ENCODE results near the gene JARID2. TPM values are rescaled to one million over a fixed set of nuclear protein-coding genes. Genes with fewer than 3 reads are reported as not detected.
A peak's percentile ranks its signal among the peaks of the same experiment; 100 is the strongest.

JARID2 gene
- total and polyA plus RNA-seq, 10 of the 15 experiments (the other 5 are each of a cell fraction or from before 2014, with no cell fraction given) = 4.2 to 21.6 (median 11.7) TPM

DNA sequence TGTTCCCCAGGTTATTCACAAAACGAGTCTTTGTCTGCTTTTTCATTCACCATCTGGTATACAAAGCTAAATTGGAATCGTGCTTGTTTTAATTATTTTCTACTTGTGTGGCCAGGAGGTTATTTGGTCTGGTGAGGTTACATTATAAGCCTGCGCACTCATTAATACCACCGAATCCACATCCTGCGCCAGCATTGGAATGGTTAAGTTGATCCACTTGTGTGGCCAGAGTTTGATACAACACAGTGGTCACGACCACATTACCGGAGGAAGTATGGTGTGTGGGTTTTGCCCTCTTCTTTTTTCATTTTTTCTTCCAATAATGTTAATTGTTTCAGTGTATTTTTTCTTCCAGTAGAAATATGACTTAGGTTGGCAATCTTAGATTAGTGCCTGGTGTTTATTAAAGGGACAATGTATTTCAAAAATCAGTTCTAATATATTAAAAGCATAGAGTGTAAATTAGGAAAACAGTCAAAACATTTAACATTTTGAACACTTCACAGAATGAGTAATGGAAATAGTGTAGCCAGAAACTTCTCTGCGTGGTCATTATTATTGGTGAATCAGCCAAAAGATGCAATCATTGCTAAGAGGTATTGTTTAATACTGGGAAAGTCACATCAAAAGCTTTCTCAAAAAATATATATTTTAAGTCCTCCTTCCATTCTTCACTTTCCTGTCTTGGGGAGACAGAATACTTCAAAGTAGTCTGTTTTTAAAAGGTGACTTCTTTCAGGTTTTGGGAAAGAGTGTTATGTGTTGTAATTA, 84.5 kb downstream of the JARID2 start:
- no peaks in the 10 kb centered on the region; a peak in 1 of 4 replicates for H3K36me3 ChIP-seq (ENCODE audit: control insufficient read depth in 2 of 2, insufficient read depth in 2 of 2, low read length in 1 of 2)
- RAD21 ChIA-PET (ENCODE audit: unreplicated experiment) = interaction anchor here (0.7 to 4.7 kb wide), 12 partner anchors 9 to 128 kb away, joined by 3 to 42 read pairs (median 9); no protein-coding TSS in a partner anchor
- H3K4me2 ChIP-seq (ENCODE audit: control insufficient read depth, insufficient read depth) = peak overlapping the region; percentile 82
- peak overlapping the region; percentile 61; the same call in 1 of the 2 replicates for H3K4me3 ChIP-seq
- H3K4me1 ChIP-seq (ENCODE audit: control insufficient read depth, insufficient read depth, low read length) = peaks cover 64% of the 10 kb centered on the region
- CTCF ChIA-PET = interaction anchor here (0.6 to 14.2 kb wide), 8 partner anchors 10 to 107 kb away, joined by 3 to 146 read pairs (median 3); no protein-coding TSS in a partner anchor
- SMC1A ChIA-PET (ENCODE audit: uncharacterized antibody, unreplicated experiment) = interaction anchor here (0.6 to 7.8 kb wide), 17 partner anchors 10 to 134 kb away, joined by 3 to 66 read pairs (median 4); no protein-coding TSS in a partner anchor
- no peaks in the 10 kb centered on the region for H4K20me1 ChIP-seq (ENCODE audit: control insufficient read depth, insufficient read depth)
- H3K27me3 ChIP-seq (replicated peaks in 1 of 2; ENCODE audit: control insufficient read depth in 2 of 2, insufficient read depth in 2 of 2, low read length in 1 of 2) = no peaks in the 10 kb centered on the region
- no peaks in the 10 kb centered on the region for H3K9me3 ChIP-seq (replicated peaks; ENCODE audit: control insufficient read depth, insufficient read depth, low read length)
- H3K9ac ChIP-seq (ENCODE audit: control insufficient read depth, insufficient read depth, low read length) = peak overlapping the region; percentile 53
- no TSS peak for BruUV-seq (replicated peaks)
- peak overlapping the region; percentile 74 for H3K27ac ChIP-seq (ENCODE audit: control insufficient read depth, insufficient read depth)
- no peak overlapping the region for H2AFZ ChIP-seq (ENCODE audit: control insufficient read depth, low read depth, low read length)
- POLR2A ChIA-PET = interaction anchor here (0.6 to 2.5 kb wide), 10 partner anchors 10 to 111 kb away, joined by 3 to 8 read pairs (median 4); no protein-coding TSS in a partner anchor
- WGBS (ENCODE audit: insufficient coverage, insufficient replicate concordance, low lambda C conversion rate, missing lambda C conversion rate) = 50% methylated on average over 8 of the region's 8 CpGs
- no peak for DNase-seq (ENCODE audit: low read depth, low spot score)
- no peak for FAIRE-seq
- H3K79me2 ChIP-seq (ENCODE audit: control insufficient read depth, insufficient read depth, low read length) = peaks cover 98% of the 10 kb centered on the region
- in situ Hi-C loops (cut with MboI) = no loop called here
- intact Hi-C loops (cut with micrococcal nuclease; ENCODE audit: unreplicated experiment) = loop anchor here (2.0 kb wide), 2 partner anchors 28 to 56 kb away; no protein-coding TSS in a partner anchor
- peak; percentile 21 for ATAC-seq
- TF ChIP-seq ZNF24 (IDR thresholded peaks at IDR 0.05) = 0 out of 2 replicates have a peak, but pooled peaks have one; percentile 20
- peak; percentile 54; the same call in 1 of the 2 replicates for TF ChIP-seq EED (IDR thresholded peaks at IDR 0.05; ENCODE audit: low read depth)
- 0 out of 2 replicates have a peak, but pooled peaks have one; percentile 35 for TF ChIP-seq NBN (IDR thresholded peaks at IDR 0.05)
- peak; percentile 67; the same call in 1 of the 2 replicates for TF ChIP-seq MTA2 (IDR thresholded peaks at IDR 0.05; ENCODE audit: low read depth)
- TF ChIP-seq DPF2 (IDR thresholded peaks at IDR 0.05) = 0 out of 2 replicates have a peak, but pooled peaks have one; percentile 31
- 0 out of 2 replicates have a peak, but pooled peaks have one; percentile 28 for TF ChIP-seq NR2F1 (conservative IDR thresholded peaks at IDR 0.05)
- TF ChIP-seq IKZF2 (IDR thresholded peaks at IDR 0.05) = peak; percentile 61 to 70; a peak in 2 of 4 replicates
- TF ChIP-seq, protein P1, sequence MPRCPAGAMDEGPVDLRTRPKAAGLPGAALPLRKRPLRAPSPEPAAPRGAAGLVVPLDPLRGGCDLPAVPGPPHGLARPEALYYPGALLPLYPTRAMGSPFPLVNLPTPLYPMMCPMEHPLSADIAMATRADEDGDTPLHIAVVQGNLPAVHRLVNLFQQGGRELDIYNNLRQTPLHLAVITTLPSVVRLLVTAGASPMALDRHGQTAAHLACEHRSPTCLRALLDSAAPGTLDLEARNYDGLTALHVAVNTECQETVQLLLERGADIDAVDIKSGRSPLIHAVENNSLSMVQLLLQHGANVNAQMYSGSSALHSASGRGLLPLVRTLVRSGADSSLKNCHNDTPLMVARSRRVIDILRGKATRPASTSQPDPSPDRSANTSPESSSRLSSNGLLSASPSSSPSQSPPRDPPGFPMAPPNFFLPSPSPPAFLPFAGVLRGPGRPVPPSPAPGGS (IDR thresholded peaks at IDR 0.05; ENCODE audit: borderline replicate concordance, insufficient read depth, low read depth, low read length, poor library complexity, severe bottlenecking) = peak; percentile 29
- TF ChIP-seq NR2C1 (IDR thresholded peaks at IDR 0.05) = no peak
- no peak for TF ChIP-seq EGR1 (IDR thresholded peaks at IDR 0.05; ENCODE audit: borderline replicate concordance in 1 of 2, low read depth in 2 of 2, low read length in 2 of 2)
- 0 out of 2 replicates have a peak, but pooled peaks have one; percentile 42 for TF ChIP-seq BCL11A (IDR thresholded peaks at IDR 0.05; ENCODE audit: low read depth, low read length)
- TF ChIP-seq, protein P2, sequence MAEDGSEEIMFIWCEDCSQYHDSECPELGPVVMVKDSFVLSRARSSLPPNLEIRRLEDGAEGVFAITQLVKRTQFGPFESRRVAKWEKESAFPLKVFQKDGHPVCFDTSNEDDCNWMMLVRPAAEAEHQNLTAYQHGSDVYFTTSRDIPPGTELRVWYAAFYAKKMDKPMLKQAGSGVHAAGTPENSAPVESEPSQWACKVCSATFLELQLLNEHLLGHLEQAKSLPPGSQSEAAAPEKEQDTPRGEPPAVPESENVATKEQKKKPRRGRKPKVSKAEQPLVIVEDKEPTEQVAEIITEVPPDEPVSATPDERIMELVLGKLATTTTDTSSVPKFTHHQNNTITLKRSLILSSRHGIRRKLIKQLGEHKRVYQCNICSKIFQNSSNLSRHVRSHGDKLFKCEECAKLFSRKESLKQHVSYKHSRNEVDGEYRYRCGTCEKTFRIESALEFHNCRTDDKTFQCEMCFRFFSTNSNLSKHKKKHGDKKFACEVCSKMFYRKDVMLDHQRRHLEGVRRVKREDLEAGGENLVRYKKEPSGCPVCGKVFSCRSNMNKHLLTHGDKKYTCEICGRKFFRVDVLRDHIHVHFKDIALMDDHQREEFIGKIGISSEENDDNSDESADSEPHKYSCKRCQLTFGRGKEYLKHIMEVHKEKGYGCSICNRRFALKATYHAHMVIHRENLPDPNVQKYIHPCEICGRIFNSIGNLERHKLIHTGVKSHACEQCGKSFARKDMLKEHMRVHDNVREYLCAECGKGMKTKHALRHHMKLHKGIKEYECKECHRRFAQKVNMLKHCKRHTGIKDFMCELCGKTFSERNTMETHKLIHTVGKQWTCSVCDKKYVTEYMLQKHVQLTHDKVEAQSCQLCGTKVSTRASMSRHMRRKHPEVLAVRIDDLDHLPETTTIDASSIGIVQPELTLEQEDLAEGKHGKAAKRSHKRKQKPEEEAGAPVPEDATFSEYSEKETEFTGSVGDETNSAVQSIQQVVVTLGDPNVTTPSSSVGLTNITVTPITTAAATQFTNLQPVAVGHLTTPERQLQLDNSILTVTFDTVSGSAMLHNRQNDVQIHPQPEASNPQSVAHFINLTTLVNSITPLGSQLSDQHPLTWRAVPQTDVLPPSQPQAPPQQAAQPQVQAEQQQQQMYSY (CRISPR knock-in tag; IDR thresholded peaks at IDR 0.05) = no peak
- 0 out of 4 replicates have a peak, but pooled peaks of 1 of the 2 experiments have one; percentile 12 for TF ChIP-seq ETV6 (conservative IDR thresholded peaks at IDR 0.05 in 1 of 2, IDR thresholded peaks at IDR 0.05 in 1 of 2; ENCODE audit: borderline replicate concordance in 1 of 2, low read depth in 1 of 2)
- TF ChIP-seq CEBPB (IDR thresholded peaks at IDR 0.05; ENCODE audit: borderline replicate concordance in 1 of 2, low read depth in 2 of 2, low read length in 2 of 2) = no peak
- peak; percentile 62 for TF ChIP-seq IKZF1 (conservative IDR thresholded peaks at IDR 0.05)
- peak; percentile 83 for TF ChIP-seq RUNX3 (IDR thresholded peaks at IDR 0.05; ENCODE audit: low read length)
- peak; percentile 55 for TF ChIP-seq NFIC (IDR thresholded peaks at IDR 0.05; ENCODE audit: low read depth, low read length)
- no peak for TF ChIP-seq NFXL1 (IDR thresholded peaks at IDR 0.05; ENCODE audit: borderline replicate concordance)
